Measurements from ENCODE around the gene EMILIN2.
"Not testable (repeated sequence)": the region's sequence is repeated elsewhere in the genome, so short reads cannot be mapped to it uniquely, and the experiment has no call there.

EMILIN2 gene

GRCh38 chr18:2900684-2901422 is 54.0 kb downstream of the EMILIN2 start:
- DNase-seq (ENCODE audit: low spot score) = no peak

DNA sequence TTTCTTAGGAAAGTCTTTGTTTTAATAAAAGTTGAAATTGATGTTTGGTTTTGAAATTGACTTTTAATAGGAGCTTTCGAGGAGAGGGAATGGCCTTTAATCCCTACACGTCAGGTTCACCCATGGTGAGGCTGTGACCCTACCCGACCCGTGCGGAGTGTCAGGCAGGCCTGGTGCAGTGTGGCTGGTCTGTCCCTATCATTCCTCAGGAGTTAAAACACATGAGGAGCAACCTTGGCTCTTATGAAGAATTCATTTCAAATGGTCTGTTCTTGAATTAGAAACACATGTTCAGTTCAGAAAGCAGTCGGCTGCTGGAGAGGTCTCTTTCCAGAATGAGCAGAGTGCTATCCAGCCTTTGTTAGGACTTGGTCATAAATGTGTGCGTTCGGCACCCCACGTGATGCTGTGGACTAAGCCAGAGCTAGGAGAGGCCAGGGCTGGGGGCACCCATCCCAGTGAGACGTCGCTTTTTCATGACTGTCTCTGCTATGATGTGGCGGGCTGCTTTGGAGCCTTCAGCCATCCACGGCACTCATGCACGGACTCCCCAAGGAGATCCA is 54.7 kb downstream of the EMILIN2 start:
- no peak for DNase-seq (ENCODE audit: low spot score)

DNA sequence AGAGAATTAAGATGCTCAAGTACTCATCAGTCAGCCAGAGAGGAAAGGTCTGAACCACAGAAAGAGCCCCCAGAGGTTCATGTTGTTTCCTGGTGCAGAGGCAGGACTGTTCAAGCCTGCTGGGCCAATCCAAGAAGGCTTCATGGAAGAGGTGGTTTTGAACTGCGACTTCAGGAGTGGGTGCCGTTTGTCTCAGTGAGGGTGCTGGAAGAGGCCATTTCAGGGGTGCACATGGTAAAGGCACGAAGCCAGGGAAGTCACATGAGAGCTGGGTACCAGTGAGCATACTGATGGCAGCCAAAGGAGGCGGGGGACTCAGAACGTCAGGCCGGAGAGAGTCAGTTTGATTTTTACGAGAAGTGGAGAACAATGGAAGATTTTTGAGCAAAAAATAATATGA is 55.5 kb downstream of the EMILIN2 start:
- DNase-seq (ENCODE audit: low spot score) = no peak

DNA sequence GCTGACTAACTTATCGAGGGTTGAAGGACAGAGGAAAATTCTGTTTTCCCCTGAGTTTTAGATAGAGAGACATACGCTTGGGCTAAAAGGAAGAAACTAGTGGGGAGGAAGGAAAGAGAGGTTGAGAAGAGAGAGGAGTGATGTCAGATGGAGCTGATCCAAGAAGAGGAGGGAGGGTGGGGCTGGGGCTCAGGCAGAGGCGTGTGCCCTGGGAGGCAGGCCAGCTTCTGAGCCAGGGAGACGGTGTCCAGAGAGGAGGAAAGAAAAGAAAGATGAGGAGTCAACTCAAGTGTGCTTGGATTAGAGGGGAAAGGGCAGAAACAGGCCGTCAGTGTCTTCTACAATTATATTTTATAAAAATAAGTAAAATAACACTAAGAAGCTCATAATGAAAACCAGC is 56.2 kb downstream of the EMILIN2 start:
- no peak for DNase-seq (ENCODE audit: low spot score)

GRCh38 chr18:2905854-2906703 is 59.3 kb downstream of the EMILIN2 start:
- peak; percentile 70 for DNase-seq (ENCODE audit: low spot score)

DNA sequence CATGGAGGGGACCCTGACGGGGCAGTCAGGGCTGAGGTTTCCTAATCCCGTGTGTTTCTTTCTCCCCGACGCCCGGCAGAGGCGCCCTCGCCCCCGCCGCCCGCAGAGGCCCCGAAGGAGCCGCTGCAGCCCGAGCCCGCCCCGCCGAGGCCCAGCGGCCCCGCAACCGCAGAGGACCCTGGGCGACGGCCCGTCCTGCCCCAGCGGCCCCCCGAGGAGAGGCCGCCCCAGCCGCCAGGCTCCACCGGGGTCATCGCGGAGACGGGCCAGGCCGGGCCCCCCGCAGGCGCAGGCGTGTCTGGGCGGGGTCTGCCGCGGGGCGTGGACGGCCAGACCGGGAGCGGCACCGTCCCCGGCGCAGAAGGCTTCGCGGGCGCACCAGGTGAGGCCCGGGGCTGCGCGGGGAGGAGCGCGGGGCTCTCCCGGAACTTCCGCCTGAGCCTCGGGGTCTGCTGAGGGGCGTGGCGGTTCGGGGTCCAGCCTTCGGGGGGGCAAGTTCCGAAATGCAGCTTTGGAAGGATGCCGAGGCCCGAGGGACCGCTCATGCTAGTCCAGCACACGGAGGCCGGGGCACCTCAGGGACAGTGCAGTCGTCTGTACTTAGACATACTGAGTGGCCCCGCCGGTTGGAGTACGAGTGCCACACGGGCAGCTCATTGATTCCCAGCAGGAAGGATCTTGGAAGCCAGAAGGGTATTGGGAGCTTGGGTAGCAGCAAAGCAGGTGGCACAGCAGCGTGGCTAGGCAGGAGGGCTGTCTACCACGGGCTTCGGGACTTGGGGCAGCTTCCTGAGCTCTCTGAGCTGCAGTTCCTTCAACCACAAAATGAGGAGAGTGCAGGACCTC is 60.1 kb downstream of the EMILIN2 start:
- peak; percentile 50 for DNase-seq (ENCODE audit: low spot score)

GRCh38 chr18:2907550-2908135 is 60.8 kb downstream of the EMILIN2 start:
- no peak for DNase-seq (ENCODE audit: low spot score)

GRCh38 chr18:2908166-2908945 is 61.5 kb downstream of the EMILIN2 start:
- DNase-seq (ENCODE audit: low spot score) = no peak

GRCh38 chr18:2908946-2909335 is 62.1 kb downstream of the EMILIN2 start:
- no peak for DNase-seq (ENCODE audit: low spot score)

GRCh38 chr18:2909431-2910140 is 62.8 kb downstream of the EMILIN2 start:
- no peak for DNase-seq (ENCODE audit: low spot score)

GRCh38 chr18:2910261-2910660 is 63.5 kb downstream of the EMILIN2 start:
- DNase-seq (ENCODE audit: low spot score) = no peak

DNA sequence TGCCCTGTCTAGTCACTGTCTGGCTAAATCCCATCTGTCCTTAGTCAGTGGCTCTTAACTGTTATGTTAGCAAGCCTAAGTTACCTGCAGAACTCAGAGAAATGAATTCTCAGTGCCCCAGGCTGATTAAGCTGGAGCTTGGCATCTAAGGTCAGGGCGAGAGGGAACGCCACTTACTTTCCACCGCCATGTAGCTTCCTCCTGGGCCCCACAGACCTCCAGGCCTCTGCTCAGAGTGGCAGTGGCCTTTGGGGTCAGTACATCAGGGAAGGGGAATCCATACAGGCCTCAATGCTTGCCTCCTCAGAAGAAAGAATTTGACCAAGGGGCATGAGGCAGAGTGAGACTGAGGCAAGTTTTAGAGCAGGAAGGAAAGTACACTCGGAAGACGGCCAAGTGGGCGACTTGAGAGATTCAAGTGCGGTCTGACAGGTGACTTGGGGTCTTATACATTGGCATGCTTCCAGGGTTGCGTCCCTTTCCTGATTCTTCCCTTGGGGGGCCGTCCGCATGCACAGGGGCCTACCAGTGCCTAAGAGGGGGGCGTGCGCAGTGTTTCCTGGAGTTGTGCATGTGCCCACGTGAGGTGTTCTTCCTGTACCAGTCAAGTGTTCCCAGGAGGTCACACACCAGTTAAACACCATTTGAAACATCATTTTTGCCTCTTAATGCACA is 64.1 kb downstream of the EMILIN2 start:
- no peak for DNase-seq (ENCODE audit: low spot score)

- no peak for DNase-seq (ENCODE audit: low spot score)
Observed at GRCh38 chr18:2911533-2911932, 64.7 kb downstream of the EMILIN2 start.

- DNase-seq (ENCODE audit: low spot score) = no peak
Observed at GRCh38 chr18:2912357-2913299, 65.8 kb downstream of the EMILIN2 start.

GRCh38 chr18:2913398-2914005 is 66.7 kb downstream of the EMILIN2 start:
- DNase-seq (ENCODE audit: low spot score) = no peak

DNA sequence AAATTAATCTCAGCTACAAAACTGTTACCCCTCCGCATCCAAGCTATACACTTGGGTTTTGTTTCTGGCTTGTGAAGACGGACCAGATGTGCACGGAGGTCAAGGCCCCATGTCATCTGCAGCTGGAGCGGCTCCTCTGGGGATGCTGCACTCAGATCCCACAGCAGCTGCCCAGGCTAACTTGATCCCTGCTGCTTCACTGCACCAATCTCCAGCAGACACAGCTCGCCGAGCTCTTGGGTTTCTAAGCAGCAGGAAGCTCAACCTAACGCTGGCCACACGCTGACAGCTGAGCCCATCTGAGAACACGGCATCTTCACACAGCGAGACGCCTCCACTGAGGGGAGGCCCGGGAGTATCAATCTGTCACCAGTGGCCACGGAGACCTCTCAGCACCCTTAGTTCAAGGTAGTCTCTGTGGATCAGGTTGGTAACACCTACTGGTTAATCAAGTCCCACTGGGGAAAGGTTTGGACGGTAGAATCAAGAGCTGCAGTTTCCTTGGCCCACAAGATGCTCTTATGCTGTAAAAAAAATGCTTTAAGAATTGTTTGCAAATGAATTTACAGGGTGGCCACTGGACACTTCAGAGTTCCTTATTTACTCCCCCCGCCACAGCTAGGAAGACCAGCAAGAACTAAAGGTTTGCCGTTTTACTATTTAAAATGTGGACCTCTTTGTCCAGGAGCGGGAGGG is 67.5 kb downstream of the EMILIN2 start:
- no peak for DNase-seq (ENCODE audit: low spot score)

- no peak for DNase-seq (ENCODE audit: low spot score)
Observed at GRCh38 chr18:2914881-2915240, 68.1 kb downstream of the EMILIN2 start.

GRCh38 chr18:2915486-2915885 is 68.7 kb downstream of the EMILIN2 start:
- not testable (repeated sequence) for DNase-seq (ENCODE audit: low spot score)
